GM12801 (cell line): ENCODE results near the gene B4GAT1.

Source experiments
- TF ChIP-seq, protein P1 (sequence below): IDR thresholded peaks from one replicate; pipeline ENCODE4 v1.5.1; 2011; ENCODE audit warnings: control low read depth; ENCODE audit not compliant: insufficient read length; ENCODE audit errors: extremely low read depth

B4GAT1 gene

DNA sequence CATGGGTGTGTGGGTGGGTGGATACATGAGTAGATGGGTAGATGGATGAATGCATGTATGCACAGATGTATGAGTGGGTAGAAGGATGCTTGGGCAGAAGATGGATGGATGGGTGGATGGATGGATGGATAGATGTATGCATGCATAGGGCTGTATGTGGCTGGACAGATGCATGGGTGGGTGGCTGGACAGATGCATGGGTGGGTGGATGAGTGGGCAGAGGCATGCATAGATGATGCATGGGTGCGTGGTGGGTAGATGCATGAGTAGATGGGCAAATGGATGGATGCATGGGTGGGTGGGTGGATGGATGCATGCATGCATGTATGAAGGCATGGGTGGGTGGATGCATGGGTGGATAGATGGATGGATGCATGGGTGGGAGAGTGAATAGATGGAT is 23.7 kb downstream of the B4GAT1 start:
- TF ChIP-seq, protein P1, sequence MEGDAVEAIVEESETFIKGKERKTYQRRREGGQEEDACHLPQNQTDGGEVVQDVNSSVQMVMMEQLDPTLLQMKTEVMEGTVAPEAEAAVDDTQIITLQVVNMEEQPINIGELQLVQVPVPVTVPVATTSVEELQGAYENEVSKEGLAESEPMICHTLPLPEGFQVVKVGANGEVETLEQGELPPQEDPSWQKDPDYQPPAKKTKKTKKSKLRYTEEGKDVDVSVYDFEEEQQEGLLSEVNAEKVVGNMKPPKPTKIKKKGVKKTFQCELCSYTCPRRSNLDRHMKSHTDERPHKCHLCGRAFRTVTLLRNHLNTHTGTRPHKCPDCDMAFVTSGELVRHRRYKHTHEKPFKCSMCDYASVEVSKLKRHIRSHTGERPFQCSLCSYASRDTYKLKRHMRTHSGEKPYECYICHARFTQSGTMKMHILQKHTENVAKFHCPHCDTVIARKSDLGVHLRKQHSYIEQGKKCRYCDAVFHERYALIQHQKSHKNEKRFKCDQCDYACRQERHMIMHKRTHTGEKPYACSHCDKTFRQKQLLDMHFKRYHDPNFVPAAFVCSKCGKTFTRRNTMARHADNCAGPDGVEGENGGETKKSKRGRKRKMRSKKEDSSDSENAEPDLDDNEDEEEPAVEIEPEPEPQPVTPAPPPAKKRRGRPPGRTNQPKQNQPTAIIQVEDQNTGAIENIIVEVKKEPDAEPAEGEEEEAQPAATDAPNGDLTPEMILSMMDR = no peak

DNA sequence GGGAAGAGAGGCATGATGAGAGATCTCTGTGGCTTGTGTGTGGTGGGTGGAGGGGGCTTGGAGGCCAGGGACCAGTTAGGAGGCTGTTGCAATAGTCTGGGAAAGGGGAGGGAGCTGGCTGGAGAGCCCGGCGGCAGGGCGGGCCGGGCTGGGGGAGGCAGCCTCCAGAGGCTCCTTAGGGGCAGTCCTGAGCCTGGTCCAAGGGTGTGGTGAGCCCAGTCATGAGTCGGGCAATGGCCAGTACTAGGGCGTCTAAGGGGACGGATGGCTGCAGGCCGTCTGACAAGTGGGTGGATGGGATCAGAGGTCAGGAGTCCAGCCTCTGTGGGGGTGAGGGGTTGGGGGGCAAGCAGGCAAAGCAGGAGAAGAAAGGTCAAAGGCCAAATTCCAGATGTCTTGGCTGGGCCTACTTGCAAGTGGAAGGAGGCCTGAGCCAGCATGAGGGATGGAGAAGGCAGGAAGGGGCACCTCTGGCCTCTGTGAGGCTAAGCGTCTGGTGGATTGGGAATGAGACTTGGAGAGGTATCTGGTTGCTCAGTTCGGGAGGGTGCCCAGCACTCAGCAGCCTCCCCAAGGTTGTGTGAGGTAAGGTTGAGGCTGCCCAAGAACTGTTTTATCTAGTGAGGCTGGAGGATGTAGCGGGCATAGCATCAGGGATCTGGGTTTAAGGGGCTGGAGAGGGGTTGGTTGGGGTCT is 24.5 kb downstream of the B4GAT1 start:
- TF ChIP-seq, protein P1 = no peak

GRCh38 chr11:66321606-66322005 is 25.8 kb downstream of the B4GAT1 start:
- TF ChIP-seq, protein P1 = no peak

DNA sequence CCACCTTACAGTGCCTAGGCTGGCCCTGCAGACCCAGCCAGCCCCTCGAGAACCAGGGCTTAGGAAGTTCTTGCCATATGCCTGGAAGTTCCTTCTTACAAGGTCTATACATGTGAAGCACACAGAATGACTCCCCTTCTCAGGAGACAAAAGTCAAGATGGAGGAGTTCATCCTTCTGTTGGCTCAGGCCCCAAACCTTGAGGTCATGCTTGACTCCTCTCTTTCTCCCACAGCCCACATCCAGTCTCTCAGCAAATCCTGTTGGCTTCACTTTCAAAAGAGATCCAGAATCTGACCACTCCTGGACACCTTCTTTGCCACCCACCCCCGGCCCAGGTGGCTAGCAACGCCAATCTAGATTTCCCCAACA is 28.8 kb downstream of the B4GAT1 start:
- TF ChIP-seq, protein P1 = no peak

GRCh38 chr11:66317723-66318599 is 29.5 kb downstream of the B4GAT1 start:
- TF ChIP-seq, protein P1 = no peak

DNA sequence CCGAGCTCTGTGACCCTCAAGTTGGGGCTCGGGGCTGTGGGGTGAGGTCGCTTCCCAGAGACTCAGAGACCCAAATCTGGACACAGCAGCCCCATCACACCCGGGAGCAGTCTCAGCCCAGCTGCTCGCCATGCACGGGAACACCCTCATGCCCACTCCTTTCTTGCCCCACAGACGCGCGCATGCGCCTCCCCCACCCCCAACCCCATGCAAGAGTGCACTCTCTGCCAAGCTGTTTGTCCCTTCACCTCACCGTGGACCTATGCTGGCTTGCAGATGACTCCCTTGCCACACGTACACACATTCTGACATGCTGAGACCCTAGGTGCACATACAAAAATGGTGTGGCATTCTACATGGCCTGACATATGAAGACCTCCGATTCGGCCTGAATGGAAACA is 30.1 kb downstream of the B4GAT1 start:
- TF ChIP-seq, protein P1 = no peak

DNA sequence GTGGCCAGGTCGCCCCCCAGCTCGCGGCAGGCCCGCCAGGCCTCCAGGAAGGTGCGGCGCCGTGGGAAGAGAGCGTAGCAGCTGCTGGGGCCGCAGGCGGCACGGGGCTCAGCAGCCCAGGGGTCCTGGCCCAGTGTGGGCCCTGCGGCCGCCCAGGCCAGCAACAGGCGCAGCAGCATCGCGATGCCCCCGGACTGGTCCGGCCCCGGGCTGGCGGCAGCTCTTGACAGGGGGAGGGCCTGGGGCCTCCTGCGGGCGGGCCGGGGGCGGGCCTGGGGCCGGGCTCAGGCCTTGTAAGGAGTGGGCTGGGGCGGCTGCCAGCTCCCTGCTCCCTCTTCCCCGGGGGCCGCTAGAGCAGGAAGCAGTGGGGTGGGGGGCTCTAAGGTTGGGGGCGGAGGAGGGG is 30.6 kb downstream of the B4GAT1 start, which contains the start of gene CD248:
CD248 (minus strand) TSS at position 196 of the 403 bp plus-strand sequence; CDS start at position 179, 17 bp downstream.
- TF ChIP-seq, protein P1 = no peak
